ENCODE results near the gene UGDH. TPM values are rescaled to one million over a fixed set of nuclear protein-coding genes. Genes with fewer than 3 reads are reported as not detected.

Gene UGDH
- polyA plus RNA-seq, 2 of the 4 experiments (the other 2 are of a cell fraction): 610 to 691 TPM

GRCh38 chr4:39563346-39563847 is 36.2 kb upstream of the UGDH start (continued):
- no peak for TF ChIP-seq USF2 (IDR thresholded peaks at IDR 0.05)
- TF ChIP-seq HOXB13 (CRISPR knock-in tag; IDR thresholded peaks at IDR 0.05; ENCODE audit: low read depth): no peak
- no peak for TF ChIP-seq HEYL (CRISPR knock-in tag; IDR thresholded peaks at IDR 0.05)
- TF ChIP-seq ZFP36 (IDR thresholded peaks at IDR 0.05; ENCODE audit: borderline replicate concordance, partially characterized antibody): no peak

DNA sequence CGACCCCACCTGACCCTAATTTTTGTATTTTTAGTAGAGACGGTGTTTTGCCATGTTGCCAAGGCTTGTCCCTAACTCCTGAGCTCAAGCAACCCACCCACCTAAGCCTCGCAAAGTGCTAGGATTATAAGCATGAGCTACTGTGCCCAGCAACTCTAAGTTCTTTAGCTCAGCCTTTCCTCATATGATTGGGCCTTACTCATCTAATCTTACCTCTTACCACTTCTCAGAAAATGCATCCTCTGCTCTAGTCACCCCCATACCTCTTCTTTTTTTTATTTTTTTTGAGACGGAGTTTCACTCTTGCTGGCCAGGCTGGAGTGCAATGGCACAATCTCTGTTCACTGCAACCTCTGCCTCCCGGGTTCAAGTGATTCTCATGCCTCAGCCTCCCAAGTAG is 35.6 kb upstream of the UGDH start:
- 85% methylated on average over 5 of the region's 5 CpGs for WGBS (ENCODE audit: missing lambda C conversion rate)
- Histone ChIP-seq H3K4me2 (no peak overlapping the region), H3K4me3 (no peak overlapping the region), H3K9me3 (no peaks in the 10 kb centered on the region; the same call in 2 of the 3 replicates), H3K4me1 (peaks cover 21% of the 10 kb centered on the region), H3K27ac (no peak overlapping the region)
- ChIA-PET POLR2A (no interaction called here), CTCF (no interaction called here)
- FAIRE-seq (no peak), DNase-seq (ENCODE audit: low read depth in 1 of 2, low spot score in 1 of 2) (no peak), ATAC-seq (no peak)
- TF ChIP-seq HOXB5 (CRISPR knock-in tag; IDR thresholded peaks at IDR 0.05) (no peak), TFCP2L1 (CRISPR knock-in tag; IDR thresholded peaks at IDR 0.05) (no peak), TP53 (CRISPR knock-in tag; IDR thresholded peaks at IDR 0.05) (no peak), RARB (CRISPR knock-in tag; IDR thresholded peaks at IDR 0.05) (no peak), PHF8 (IDR thresholded peaks at IDR 0.05; ENCODE audit: borderline replicate concordance, low read depth) (no peak), HDAC2 (IDR thresholded peaks at IDR 0.05) (no peak), KDM5A (IDR thresholded peaks at IDR 0.05) (no peak), GATA3 (IDR thresholded peaks at IDR 0.05; ENCODE audit: borderline replicate concordance) (no peak), SMC3 (IDR thresholded peaks at IDR 0.05) (no peak), ZFP36 (IDR thresholded peaks at IDR 0.05; ENCODE audit: borderline replicate concordance, partially characterized antibody) (no peak), ZC3H11A (IDR thresholded peaks at IDR 0.05) (no peak), FOSB (CRISPR knock-in tag; IDR thresholded peaks at IDR 0.05) (no peak), REST (IDR thresholded peaks at IDR 0.05) (no peak), EHF (CRISPR knock-in tag; IDR thresholded peaks at IDR 0.05) (no peak), POLR2AphosphoS2 (conservative IDR thresholded peaks at IDR 0.05; ENCODE audit: low read length) (no peak), FOXS1 (CRISPR knock-in tag; IDR thresholded peaks at IDR 0.05) (no peak)
- TF ChIP-seq, protein P1, sequence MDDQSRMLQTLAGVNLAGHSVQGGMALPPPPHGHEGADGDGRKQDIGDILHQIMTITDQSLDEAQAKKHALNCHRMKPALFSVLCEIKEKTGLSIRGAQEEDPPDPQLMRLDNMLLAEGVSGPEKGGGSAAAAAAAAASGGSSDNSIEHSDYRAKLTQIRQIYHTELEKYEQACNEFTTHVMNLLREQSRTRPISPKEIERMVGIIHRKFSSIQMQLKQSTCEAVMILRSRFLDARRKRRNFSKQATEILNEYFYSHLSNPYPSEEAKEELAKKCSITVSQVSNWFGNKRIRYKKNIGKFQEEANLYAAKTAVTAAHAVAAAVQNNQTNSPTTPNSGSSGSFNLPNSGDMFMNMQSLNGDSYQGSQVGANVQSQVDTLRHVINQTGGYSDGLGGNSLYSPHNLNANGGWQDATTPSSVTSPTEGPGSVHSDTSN (IDR thresholded peaks at IDR 0.05): no peak

DNA sequence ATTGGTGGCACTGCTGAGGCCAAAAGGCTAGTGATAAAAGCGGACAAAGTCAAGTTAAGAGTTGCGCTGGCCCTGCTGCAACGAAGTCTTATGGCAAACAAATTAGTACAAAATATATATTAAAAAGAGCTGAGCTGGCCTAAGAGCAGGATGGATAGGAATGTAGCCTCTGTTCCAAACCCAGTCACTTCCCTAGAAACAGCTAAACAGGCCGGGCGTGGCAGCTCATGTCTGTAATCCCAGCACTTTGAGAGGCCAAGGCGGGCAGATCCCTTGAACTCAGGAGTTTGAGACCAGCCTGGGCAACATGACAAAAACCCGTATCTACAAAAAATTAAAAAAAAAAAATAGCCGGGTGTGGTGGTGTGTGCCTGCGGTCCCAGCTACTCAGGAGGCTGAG is 32.4 kb upstream of the UGDH start:
- POLR2A ChIA-PET: interaction anchor here (0.6 to 2.1 kb wide), 2 partner anchors 9 to 32 kb away, joined by 4 to 16 read pairs; partner anchors contain the start of gene UGDH
- DNase-seq (ENCODE audit: low read depth in 1 of 2, low spot score in 1 of 2): peak in 1 of 2 experiments; percentile 18
- CTCF ChIA-PET: interaction anchor here (0.7 kb wide), 1 partner anchor 11 kb away, joined by 3 read pairs; no protein-coding TSS in a partner anchor
- 81% methylated on average over 9 of the region's 9 CpGs for WGBS (ENCODE audit: missing lambda C conversion rate)
- peak in 1 of 2 experiments; percentile 44; a peak in 2 of 6 replicates for ATAC-seq
- FAIRE-seq: no peak
- Histone ChIP-seq H3K9me3 (no peaks in the 10 kb centered on the region), H3K4me2 (no peak overlapping the region), H3K4me3 (no peak overlapping the region), H3K27ac (peak overlapping the region in 1 of 2 experiments; percentile 75; a peak in 3 of 6 replicates), H3K4me1 (peaks cover 25% of the 10 kb centered on the region)
- TF ChIP-seq HOXB5 (CRISPR knock-in tag; IDR thresholded peaks at IDR 0.05): no peak
- TF ChIP-seq FOXS1 (CRISPR knock-in tag; IDR thresholded peaks at IDR 0.05): no peak
- no peak for TF ChIP-seq HEYL (CRISPR knock-in tag; IDR thresholded peaks at IDR 0.05)
- TF ChIP-seq RAD21 (conservative IDR thresholded peaks at IDR 0.05 in 1 of 2, IDR thresholded peaks at IDR 0.05 in 1 of 2): no peak
- no peak for TF ChIP-seq FOSL2 (IDR thresholded peaks at IDR 0.05)
- no peak for TF ChIP-seq FOSL2 (CRISPR knock-in tag; IDR thresholded peaks at IDR 0.05)
- no peak for TF ChIP-seq TFCP2L1 (CRISPR knock-in tag; IDR thresholded peaks at IDR 0.05)
- TF ChIP-seq REST (IDR thresholded peaks at IDR 0.05): no peak
- no peak for TF ChIP-seq CTCF (IDR thresholded peaks at IDR 0.05)
